PFSK-1 (cell line): Measurements from ENCODE around the gene UBE2D3.

Source experiments
- POLR2AphosphoS5 ChIP-seq: IDR thresholded peaks from 2 replicates; pipeline ENCODE4 v1.6.1; 2012; ENCODE audit warnings: low read depth, mild to moderate bottlenecking, control low read depth, low read length, moderate library complexity
- REST ChIP-seq, 2 experiments: IDR thresholded peaks; 2 replicates each; pipeline versions ENCODE4 v1.6.1 to v1.8.0; 2011 to 2012; ENCODE audit warnings: low read depth in 2 of 2, low read length in 2 of 2, control low read depth in 1 of 2, inconsistent platforms in 1 of 2, mild to moderate bottlenecking in 1 of 2, moderate library complexity in 1 of 2; ENCODE audit not compliant: insufficient read depth in 1 of 2
- SIN3A ChIP-seq: IDR thresholded peaks from 2 replicates; pipeline ENCODE4 v1.6.1; 2012; ENCODE audit warnings: mild to moderate bottlenecking, low read length, moderate library complexity, borderline replicate concordance; ENCODE audit not compliant: insufficient read depth
- TAF1 ChIP-seq: IDR thresholded peaks from 2 replicates; pipeline ENCODE4 v1.6.1; 2012; ENCODE audit warnings: low read length, control low read depth, borderline replicate concordance; ENCODE audit not compliant: insufficient read depth

- TF ChIP-seq POLR2AphosphoS5: no peak
- no peak for TF ChIP-seq TAF1
- TF ChIP-seq REST (IDR thresholded peaks at IDR 0.05; ENCODE audit: insufficient read depth in 1 of 2, low read depth in 2 of 2, low read length in 2 of 2): no peak
- no peak for TF ChIP-seq SIN3A
Observed at GRCh38 chr4:102809691-102810090, 17.7 kb downstream of the UBE2D3 start.
